RWPE2 (cell line): ENCODE measurements around the gene NTSR2.

ENCODE experiments used
- ATAC-seq: fragments of 200-7000 bp; cut with Tn5 transposase; 3 replicates; pipeline ENCODE4 v1.9.1; 2021; ENCODE audit warnings: low read depth
- DNase-seq: peaks from one replicate; pipeline ENCODE4 v3.0.0-alpha.2; 2020; ENCODE audit warnings: low spot score
- H3K27ac ChIP-seq: fragments of 450-650 bp; 2 replicates; pipeline ENCODE4 v1.5.1; 2017; ENCODE audit warnings: mild to moderate bottlenecking; ENCODE audit not compliant: poor library complexity, severe bottlenecking
- H3K27me3 ChIP-seq: fragments of 250-450 bp; sonication (Bioruptor Pico); 2 replicates; pipeline ENCODE4 v1.5.1; 2021; ENCODE audit warnings: mild to moderate bottlenecking, moderate library complexity; ENCODE audit not compliant: insufficient read depth, poor library complexity, severe bottlenecking
- H3K36me3 ChIP-seq: fragments of 250-450 bp; sonication (Bioruptor Pico); 2 replicates; pipeline ENCODE4 v1.5.1; 2020; ENCODE audit warnings: low read depth, mild to moderate bottlenecking, moderate library complexity
- H3K4me1 ChIP-seq: fragments of 250-450 bp; sonication (Bioruptor Pico); 2 replicates; pipeline ENCODE4 v1.5.1; 2021; ENCODE audit warnings: mild to moderate bottlenecking, moderate library complexity; ENCODE audit not compliant: insufficient read depth, poor library complexity, severe bottlenecking
- H3K4me3 ChIP-seq: fragments of 250-450 bp; sonication (Bioruptor Pico); 2 replicates; pipeline ENCODE4 v1.5.1; 2021; ENCODE audit warnings: mild to moderate bottlenecking, moderate library complexity; ENCODE audit not compliant: severe bottlenecking
- H3K9me3 ChIP-seq: fragments of 250-450 bp; sonication (Bioruptor Pico); 2 replicates; pipeline ENCODE4 v1.5.1; 2021; ENCODE audit warnings: mild to moderate bottlenecking, moderate library complexity; ENCODE audit not compliant: severe bottlenecking
- TF ChIP-seq, protein P1 (sequence below): fragments of 450-650 bp; IDR thresholded peaks from one replicate; pipeline ENCODE4 v1.5.1; 2017; ENCODE audit warnings: mild to moderate bottlenecking, moderate library complexity; ENCODE audit not compliant: poor library complexity, severe bottlenecking

Gene NTSR2

DNA sequence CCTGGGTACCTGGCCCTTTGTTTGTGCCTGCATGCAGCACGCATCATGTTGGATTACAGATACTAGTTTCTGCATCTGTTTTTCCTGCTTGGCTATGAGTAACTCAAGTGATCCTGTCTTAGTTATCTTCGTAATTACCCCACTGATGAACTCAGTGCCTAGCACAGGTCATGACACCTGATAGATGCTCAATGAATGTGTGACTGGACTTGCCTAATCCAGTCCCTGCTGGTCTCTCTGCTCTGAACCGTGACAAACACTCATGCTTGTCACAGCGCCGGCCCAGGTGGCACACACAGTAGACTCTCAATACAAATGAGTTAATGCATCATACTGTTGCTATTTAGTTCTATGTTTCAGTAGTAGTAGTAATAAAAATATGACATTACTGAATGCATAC lies 31.2 kb upstream of the NTSR2 start:
- TF ChIP-seq, protein P1, sequence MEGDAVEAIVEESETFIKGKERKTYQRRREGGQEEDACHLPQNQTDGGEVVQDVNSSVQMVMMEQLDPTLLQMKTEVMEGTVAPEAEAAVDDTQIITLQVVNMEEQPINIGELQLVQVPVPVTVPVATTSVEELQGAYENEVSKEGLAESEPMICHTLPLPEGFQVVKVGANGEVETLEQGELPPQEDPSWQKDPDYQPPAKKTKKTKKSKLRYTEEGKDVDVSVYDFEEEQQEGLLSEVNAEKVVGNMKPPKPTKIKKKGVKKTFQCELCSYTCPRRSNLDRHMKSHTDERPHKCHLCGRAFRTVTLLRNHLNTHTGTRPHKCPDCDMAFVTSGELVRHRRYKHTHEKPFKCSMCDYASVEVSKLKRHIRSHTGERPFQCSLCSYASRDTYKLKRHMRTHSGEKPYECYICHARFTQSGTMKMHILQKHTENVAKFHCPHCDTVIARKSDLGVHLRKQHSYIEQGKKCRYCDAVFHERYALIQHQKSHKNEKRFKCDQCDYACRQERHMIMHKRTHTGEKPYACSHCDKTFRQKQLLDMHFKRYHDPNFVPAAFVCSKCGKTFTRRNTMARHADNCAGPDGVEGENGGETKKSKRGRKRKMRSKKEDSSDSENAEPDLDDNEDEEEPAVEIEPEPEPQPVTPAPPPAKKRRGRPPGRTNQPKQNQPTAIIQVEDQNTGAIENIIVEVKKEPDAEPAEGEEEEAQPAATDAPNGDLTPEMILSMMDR, result no peak
- peaks cover 9% of the 10 kb centered on the region for H3K4me1 ChIP-seq
- H3K9me3 ChIP-seq, result no peaks in the 10 kb centered on the region
- no peaks in the 10 kb centered on the region for H3K36me3 ChIP-seq
- H3K27ac ChIP-seq, result no peak overlapping the region
- ATAC-seq, result no peak
- H3K27me3 ChIP-seq, result no peaks in the 10 kb centered on the region
- H3K4me3 ChIP-seq, result no peak overlapping the region
- DNase-seq, result no peak

DNA sequence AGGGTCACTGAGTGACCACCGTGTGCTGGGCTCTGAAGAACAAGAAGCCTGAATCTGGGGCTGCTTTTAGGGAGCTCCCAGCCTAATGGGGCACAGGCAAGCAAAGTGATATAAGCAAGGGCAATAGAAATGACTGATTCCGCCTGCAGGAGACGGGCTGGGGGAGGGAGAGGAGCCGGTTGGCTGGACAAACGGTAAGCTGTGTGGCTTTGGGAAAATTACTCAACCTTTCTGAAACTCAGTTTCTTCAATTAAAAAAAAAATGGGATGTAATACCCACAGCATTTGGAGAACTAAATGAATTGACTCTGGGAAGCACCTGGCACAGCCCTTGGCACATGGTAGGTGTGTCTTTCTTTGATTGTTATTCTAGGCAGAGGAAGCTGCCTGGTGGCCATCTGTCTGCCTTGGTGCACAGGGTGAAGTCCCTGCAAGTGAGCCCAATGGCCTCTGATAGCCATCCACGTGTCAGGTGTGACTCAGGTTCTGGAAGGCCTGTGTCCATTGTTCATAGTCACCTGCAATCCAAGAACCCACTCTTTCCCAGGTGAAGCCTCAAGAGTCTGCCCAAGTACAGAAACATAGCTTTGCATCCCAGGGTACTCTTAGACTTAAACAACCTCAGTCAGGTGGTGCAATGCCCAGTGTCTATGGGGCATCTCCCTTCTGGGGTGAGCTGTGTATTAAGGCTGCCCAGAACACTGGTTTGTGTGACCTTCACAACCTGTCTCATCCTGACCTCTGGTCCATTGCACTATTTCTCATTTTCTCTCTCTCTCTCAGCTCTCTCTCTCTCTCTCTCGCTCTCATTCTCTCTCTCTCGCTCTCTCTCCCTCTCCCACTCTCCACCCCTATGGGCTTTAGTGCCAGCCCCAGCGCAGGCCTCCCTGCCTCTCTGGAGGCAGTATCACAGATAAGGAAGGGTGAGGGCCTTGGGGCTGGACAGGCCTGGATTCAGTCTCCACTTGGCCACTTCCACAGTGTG lies 30.0 kb upstream of the NTSR2 start:
- H3K9me3 ChIP-seq, result no peaks in the 10 kb centered on the region
- H3K4me3 ChIP-seq, result no peak overlapping the region
- H3K4me1 ChIP-seq, result peaks cover 9% of the 10 kb centered on the region
- TF ChIP-seq, protein P1, result no peak
- H3K36me3 ChIP-seq, result no peaks in the 10 kb centered on the region
- ATAC-seq (no peak), DNase-seq (no peak)
- H3K27ac ChIP-seq, result no peak overlapping the region
- no peaks in the 10 kb centered on the region for H3K27me3 ChIP-seq

DNA sequence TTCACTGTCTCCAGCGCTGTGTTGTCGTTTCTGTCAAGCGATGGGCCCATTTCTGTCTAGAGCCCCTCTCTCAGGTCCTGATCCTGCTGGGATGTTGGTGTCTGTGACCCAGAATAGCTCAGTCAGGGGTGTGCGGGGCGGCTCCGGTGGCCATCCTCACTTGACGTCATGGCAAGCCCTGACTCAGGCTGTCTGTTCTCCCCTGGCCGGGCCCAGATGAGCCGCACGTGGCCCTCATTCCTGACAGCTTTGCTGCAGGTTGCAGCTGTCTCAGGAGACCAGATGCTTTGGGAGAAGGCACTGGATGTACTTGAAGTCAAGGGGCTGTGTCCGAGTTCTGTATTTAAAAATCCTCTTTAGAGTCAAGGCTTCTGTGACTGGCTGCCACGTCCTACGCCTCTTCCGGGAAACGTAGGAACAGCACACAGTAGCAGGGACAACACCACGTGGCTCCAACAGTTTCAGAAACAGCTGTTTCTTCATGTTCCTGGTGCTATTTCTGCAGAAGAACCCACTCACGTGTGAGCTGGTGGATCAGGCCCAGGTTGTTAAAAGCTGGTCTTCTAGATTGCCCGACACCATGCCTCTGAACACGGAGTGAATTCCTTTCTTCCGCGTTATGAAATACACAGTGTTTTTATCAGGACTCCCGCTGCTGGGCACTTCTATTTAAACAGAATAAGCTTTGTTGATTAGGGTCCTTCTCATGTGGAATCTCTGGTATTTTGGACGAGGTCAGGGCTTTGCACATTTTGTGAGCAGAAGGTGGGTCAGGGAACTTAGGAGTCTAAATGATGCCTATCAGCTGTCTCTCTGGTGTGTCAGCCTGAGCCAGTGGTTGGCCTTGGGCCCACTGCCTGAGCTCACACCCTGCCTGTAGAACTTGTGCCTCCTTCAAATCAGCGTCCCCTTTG lies 28.3 kb upstream of the NTSR2 start:
- no peaks in the 10 kb centered on the region for H3K27me3 ChIP-seq
- TF ChIP-seq, protein P1, result no peak
- ATAC-seq, result 0 out of 3 replicates have a peak, but pooled peaks have one; percentile 11
- no peak for DNase-seq
- H3K9me3 ChIP-seq, result no peaks in the 10 kb centered on the region
- H3K4me3 ChIP-seq, result no peak overlapping the region
- H3K27ac ChIP-seq, result peak overlapping the region; percentile 29
- H3K4me1 ChIP-seq, result peaks cover 9% of the 10 kb centered on the region
- H3K36me3 ChIP-seq, result no peaks in the 10 kb centered on the region

DNA sequence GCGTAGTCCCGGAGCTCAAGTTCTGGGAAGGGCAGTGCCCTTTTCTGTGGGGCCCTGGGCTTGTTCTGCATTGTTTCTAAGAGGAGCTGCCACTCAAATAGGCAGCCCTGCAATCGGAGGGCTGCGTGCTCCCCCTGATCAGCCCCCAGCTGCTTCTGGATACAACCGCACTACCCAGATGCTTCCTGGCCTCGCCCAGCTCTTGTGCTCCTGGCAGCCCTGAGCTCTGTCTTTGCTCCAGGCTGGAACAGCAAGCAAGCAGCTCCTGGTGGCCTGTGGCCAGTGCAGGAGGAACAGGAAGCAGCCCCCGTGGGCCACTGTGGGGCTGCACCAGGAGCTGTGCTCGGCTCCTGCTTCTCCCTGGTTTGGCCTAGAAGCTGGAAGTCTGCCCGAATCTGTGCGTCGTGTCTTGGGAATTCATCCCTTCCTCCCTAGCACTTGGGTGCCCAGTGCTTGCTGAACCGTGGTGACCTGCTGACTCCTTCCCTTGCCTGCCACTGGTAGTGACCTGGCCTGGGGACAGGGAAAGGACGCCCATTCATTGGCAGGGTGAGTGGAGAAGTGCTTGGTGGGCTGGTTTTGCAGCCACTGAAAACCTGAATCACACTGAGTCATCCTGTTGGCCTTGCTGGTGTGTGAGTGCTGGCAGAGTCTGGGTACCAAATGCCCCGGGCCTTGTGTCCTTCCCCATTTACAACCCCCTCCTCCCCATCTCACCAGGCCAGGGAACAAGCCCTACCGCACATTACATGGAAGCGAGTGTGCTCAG lies 27.3 kb upstream of the NTSR2 start:
- no peak for DNase-seq
- Histone ChIP-seq H3K4me1 (peaks cover 9% of the 10 kb centered on the region), H3K36me3 (no peaks in the 10 kb centered on the region), H3K9me3 (no peaks in the 10 kb centered on the region), H3K27me3 (no peaks in the 10 kb centered on the region), H3K27ac (peak overlapping the region; percentile 29), H3K4me3 (no peak overlapping the region)
- TF ChIP-seq, protein P1, result no peak
- ATAC-seq, result peak; percentile 65
